HG02571 (cell line): ENCODE results near the gene SLC34A2.
"Not testable (repeated sequence)": the region's sequence is repeated elsewhere in the genome, so short reads cannot be mapped to it uniquely, and the experiment has no call there.

Experiments used
- ATAC-seq: cut with Tn5 transposase; IDR thresholded peaks from one replicate; pipeline ENCODE4 v1.9.1; 2021; ENCODE audit warnings: mild to moderate bottlenecking, moderate library complexity; ENCODE audit not compliant: unreplicated experiment

Gene SLC34A2

GRCh38 chr4:25654971-25655963, at the start of gene SLC34A2:
SLC34A2 (plus strand) TSS chr4:25655851; CDS start chr4:25662501, 6,650 bp downstream.
- ATAC-seq, result no peak

GRCh38 chr4:25608644-25609043, 47.0 kb upstream of the SLC34A2 start:
- ATAC-seq, result no peak

- no peak for ATAC-seq
These were observed 45.7 kb upstream of the SLC34A2 start for GRCh38 chr4:25609976-25610375.

- not testable (repeated sequence) for ATAC-seq
These were observed 42.0 kb upstream of the SLC34A2 start for GRCh38 chr4:25613613-25614012.

GRCh38 chr4:25614807-25615206, 40.8 kb upstream of the SLC34A2 start:
- ATAC-seq, result no peak

GRCh38 chr4:25621027-25621930, 34.4 kb upstream of the SLC34A2 start:
- no peak for ATAC-seq

GRCh38 chr4:25624616-25625015, 31.0 kb upstream of the SLC34A2 start:
- ATAC-seq, result no peak

- no peak for ATAC-seq
These were observed 27.2 kb upstream of the SLC34A2 start for GRCh38 chr4:25628451-25628850.

- no peak for ATAC-seq
These were observed 23.5 kb upstream of the SLC34A2 start for GRCh38 chr4:25632135-25632534.

- ATAC-seq, result no peak
These were observed 22.1 kb upstream of the SLC34A2 start for GRCh38 chr4:25633541-25633940.

GRCh38 chr4:25635501-25635900, 20.1 kb upstream of the SLC34A2 start:
- no peak for ATAC-seq

- no peak for ATAC-seq
These were observed 17.9 kb upstream of the SLC34A2 start for GRCh38 chr4:25637581-25638220.

- ATAC-seq, result no peak
These were observed 17.4 kb upstream of the SLC34A2 start for GRCh38 chr4:25638221-25638601.

GRCh38 chr4:25638806-25639205, 16.8 kb upstream of the SLC34A2 start:
- ATAC-seq, result no peak

- no peak for ATAC-seq
These were observed 5.3 kb upstream of the SLC34A2 start for GRCh38 chr4:25650311-25650710.

- ATAC-seq, result no peak
These were observed 4.0 kb upstream of the SLC34A2 start for GRCh38 chr4:25651682-25652081.

GRCh38 chr4:25654031-25654970, 1.4 kb upstream of the SLC34A2 start:
- ATAC-seq, result no peak

GRCh38 chr4:25656031-25656430, 380 bp downstream of the SLC34A2 start:
- no peak for ATAC-seq

- ATAC-seq, result no peak
These were observed 2.7 kb downstream of the SLC34A2 start for GRCh38 chr4:25658357-25658771.

- ATAC-seq, result no peak
These were observed 3.1 kb downstream of the SLC34A2 start for GRCh38 chr4:25658777-25659176.
